Mammary epithelial cell (primary cell): ENCODE measurements around the gene MOCS1.

ENCODE experiments used
- EZH2 ChIP-seq: IDR thresholded peaks from 2 replicates; pipeline ENCODE4 v1.6.1; 2012; ENCODE audit warnings: low read length, inconsistent platforms, borderline replicate concordance
- TF ChIP-seq, protein P1 (sequence below), 2 donors: IDR thresholded peaks in 1 of 2; conservative IDR thresholded peaks in 1 of 2; 2 replicates each; pipeline ENCODE4 v1.5.1; 2011 to 2012; ENCODE audit warnings: inconsistent platforms in 2 of 2, low read length in 2 of 2, mild to moderate bottlenecking in 2 of 2, control low read depth in 1 of 2, low read depth in 1 of 2; ENCODE audit not compliant: insufficient read depth in 1 of 2; ENCODE audit errors: extremely low read depth in 1 of 2

DNA sequence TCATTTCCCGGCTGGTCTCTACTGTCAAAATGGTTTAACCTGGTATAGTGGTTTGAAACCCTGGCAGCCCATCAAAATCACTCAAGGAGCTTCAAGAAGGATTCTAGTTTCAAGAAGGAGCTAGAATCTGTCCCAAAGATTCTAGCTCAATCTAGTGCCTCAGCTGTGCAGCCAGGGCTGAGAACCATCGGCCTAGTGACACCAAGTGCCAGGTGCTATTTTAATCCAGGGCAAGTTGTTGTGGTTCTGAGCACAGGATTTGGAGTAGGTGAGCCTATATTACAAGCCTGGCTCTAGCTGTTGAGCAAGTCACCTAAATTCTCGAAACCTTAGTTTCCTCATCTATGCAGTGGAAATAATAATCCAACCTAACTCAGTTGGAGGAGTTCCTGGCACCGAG lies 3.7 kb downstream of the MOCS1 start:
- TF ChIP-seq, protein P1, sequence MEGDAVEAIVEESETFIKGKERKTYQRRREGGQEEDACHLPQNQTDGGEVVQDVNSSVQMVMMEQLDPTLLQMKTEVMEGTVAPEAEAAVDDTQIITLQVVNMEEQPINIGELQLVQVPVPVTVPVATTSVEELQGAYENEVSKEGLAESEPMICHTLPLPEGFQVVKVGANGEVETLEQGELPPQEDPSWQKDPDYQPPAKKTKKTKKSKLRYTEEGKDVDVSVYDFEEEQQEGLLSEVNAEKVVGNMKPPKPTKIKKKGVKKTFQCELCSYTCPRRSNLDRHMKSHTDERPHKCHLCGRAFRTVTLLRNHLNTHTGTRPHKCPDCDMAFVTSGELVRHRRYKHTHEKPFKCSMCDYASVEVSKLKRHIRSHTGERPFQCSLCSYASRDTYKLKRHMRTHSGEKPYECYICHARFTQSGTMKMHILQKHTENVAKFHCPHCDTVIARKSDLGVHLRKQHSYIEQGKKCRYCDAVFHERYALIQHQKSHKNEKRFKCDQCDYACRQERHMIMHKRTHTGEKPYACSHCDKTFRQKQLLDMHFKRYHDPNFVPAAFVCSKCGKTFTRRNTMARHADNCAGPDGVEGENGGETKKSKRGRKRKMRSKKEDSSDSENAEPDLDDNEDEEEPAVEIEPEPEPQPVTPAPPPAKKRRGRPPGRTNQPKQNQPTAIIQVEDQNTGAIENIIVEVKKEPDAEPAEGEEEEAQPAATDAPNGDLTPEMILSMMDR (conservative IDR thresholded peaks at IDR 0.05 in 1 of 2, IDR thresholded peaks at IDR 0.05 in 1 of 2; ENCODE audit: extremely low read depth in 1 of 2, insufficient read depth in 1 of 2, low read depth in 1 of 2, low read length in 2 of 2), result no peak
- TF ChIP-seq EZH2, result no peak
